HEK293 (cell line): ENCODE data around the gene ISOC2.

Experiments used
- CTCF ChIA-PET: fragments of 350-600 bp; formaldehyde crosslinking; extraction: SDS; loops from one replicate; lab custom pipeline; 2021; ENCODE audit warnings: antibody characterized with exemption; lab: Yijun Ruan, JAX
- POLR2A ChIA-PET: fragments of 300-600 bp; formaldehyde crosslinking; extraction: SDS; loops from one replicate; lab custom pipeline; 2020; ENCODE audit warnings: antibody characterized with exemption, inconsistent platforms; lab: Yijun Ruan, JAX
- H3K27ac ChIP-seq: fragments of 200-500 bp; sonication (Bioruptor generic); 2 replicates; pipeline ENCODE4 v1.5.1; 2014; ENCODE audit warnings: low read depth, low read length, control low read depth, inconsistent platforms; ENCODE audit errors: extremely low read depth
- H3K36me3 ChIP-seq, 2 experiments: fragments of 200-500 bp in 1 of 2; sonication (Bioruptor generic) in 1 of 2; 1 replicate in 1 of 2; 2 replicates in 1 of 2; pipeline ENCODE4 v1.5.1; 2014 to 2017; ENCODE audit warnings: inconsistent platforms in 2 of 2, low read length in 2 of 2; ENCODE audit not compliant: control insufficient read depth in 2 of 2, insufficient read depth in 1 of 2
- H3K4me1 ChIP-seq: fragments of 200-500 bp; sonication (Bioruptor generic); 2 replicates; pipeline ENCODE4 v1.5.1; 2014; ENCODE audit warnings: mild to moderate bottlenecking, low read length, inconsistent platforms; ENCODE audit not compliant: control insufficient read depth, insufficient read depth
- H3K4me3 ChIP-seq: 2 replicates; pipeline ENCODE4 v1.5.1; 2011; ENCODE audit warnings: low read depth, mild to moderate bottlenecking, control low read depth, low read length, moderate library complexity
- H3K9me3 ChIP-seq: fragments of 200-500 bp; sonication (Bioruptor generic); 2 replicates; pipeline ENCODE4 v1.5.1; 2014; ENCODE audit warnings: low read depth, low read length, inconsistent platforms; ENCODE audit not compliant: control insufficient read depth, insufficient read depth
- BCL11A ChIP-seq: fragments of 450-650 bp; formaldehyde crosslinking; IDR thresholded peaks from 2 replicates; pipeline ENCODE4 v1.5.1; 2016; ENCODE audit warnings: low read depth, missing biosample characterization, missing genetic modification characterization
- TCF7L2 ChIP-seq: IDR thresholded peaks from 2 replicates; pipeline ENCODE4 v1.6.1; 2011; ENCODE audit warnings: low read depth, mild to moderate bottlenecking, inconsistent platforms, low read length, moderate library complexity, borderline replicate concordance
- ZBTB6 ChIP-seq: fragments of 450-650 bp; formaldehyde crosslinking; IDR thresholded peaks from 2 replicates; pipeline ENCODE4 v1.5.1; 2017; ENCODE audit warnings: missing biosample characterization, missing genetic modification characterization
- ZFHX2 ChIP-seq: fragments of 450-650 bp; formaldehyde crosslinking; conservative IDR thresholded peaks from 2 replicates; pipeline ENCODE4 v1.5.1; 2016; ENCODE audit warnings: missing biosample characterization, missing genetic modification characterization
- ZNF114 ChIP-seq: fragments of 450-650 bp; formaldehyde crosslinking; IDR thresholded peaks from 2 replicates; pipeline ENCODE4 v1.5.0; 2017; ENCODE audit warnings: missing biosample characterization, missing genetic modification characterization
- ZNF148 ChIP-seq: fragments of 450-650 bp; formaldehyde crosslinking; IDR thresholded peaks from 2 replicates; pipeline ENCODE4 v1.5.0; 2017; ENCODE audit warnings: missing biosample characterization, missing genetic modification characterization, borderline replicate concordance
- ZNF26 ChIP-seq: fragments of 450-650 bp; formaldehyde crosslinking; IDR thresholded peaks from 2 replicates; pipeline ENCODE4 v1.5.1; 2016; ENCODE audit warnings: missing biosample characterization, missing genetic modification characterization
- ZNF280D ChIP-seq: fragments of 450-650 bp; formaldehyde crosslinking; IDR thresholded peaks from 2 replicates; pipeline ENCODE4 v1.5.1; 2016; ENCODE audit warnings: missing biosample characterization, missing genetic modification characterization
- ZNF292 ChIP-seq: fragments of 450-650 bp; formaldehyde crosslinking; IDR thresholded peaks from 2 replicates; pipeline ENCODE4 v1.5.1; 2016; ENCODE audit warnings: low read depth, missing biosample characterization, missing genetic modification characterization, borderline replicate concordance
- ZNF521 ChIP-seq: fragments of 450-650 bp; formaldehyde crosslinking; IDR thresholded peaks from 2 replicates; pipeline ENCODE4 v1.5.1; 2017; ENCODE audit warnings: missing biosample characterization, mild to moderate bottlenecking, missing genetic modification characterization
- ZNF629 ChIP-seq: fragments of 450-650 bp; formaldehyde crosslinking; IDR thresholded peaks from 2 replicates; pipeline ENCODE4 v1.5.1; 2017; ENCODE audit warnings: missing biosample characterization, missing genetic modification characterization
- ZNF664 ChIP-seq: fragments of 450-650 bp; formaldehyde crosslinking; IDR thresholded peaks from 2 replicates; pipeline ENCODE4 v1.5.1; 2016; ENCODE audit warnings: missing biosample characterization, missing genetic modification characterization
- ZNF707 ChIP-seq: fragments of 450-650 bp; formaldehyde crosslinking; IDR thresholded peaks from 2 replicates; pipeline ENCODE4 v1.5.1; 2016; ENCODE audit warnings: missing biosample characterization, missing genetic modification characterization
- ZSCAN18 ChIP-seq: fragments of 450-650 bp; formaldehyde crosslinking; IDR thresholded peaks from 2 replicates; pipeline ENCODE4 v1.5.1; 2016; ENCODE audit warnings: missing biosample characterization, missing genetic modification characterization

Gene ISOC2

GRCh38 chr19:55434356-55434919 lies 27.0 kb downstream of the ISOC2 start (continued):
- TF ChIP-seq ZNF292 (tag by site-specific recombination) (no peak), ZNF664 (no peak), ZNF114 (0 out of 2 replicates have a peak, but pooled peaks have one; percentile 44), ZSCAN18 (tag by site-specific recombination) (no peak), ZNF148 (tag by site-specific recombination) (no peak), TCF7L2 (no peak), BCL11A (no peak), ZNF280D (no peak), ZNF521 (tag by site-specific recombination) (no peak; the same call in 1 of the 2 replicates), ZFHX2 (tag by site-specific recombination) (peak; percentile 36; the same call in 1 of the 2 replicates), ZNF26 (tag by site-specific recombination) (no peak), ZNF629 (tag by site-specific recombination) (no peak)

GRCh38 chr19:55433292-55433691 lies 28.1 kb downstream of the ISOC2 start:
- Histone ChIP-seq H3K27ac (no peak overlapping the region), H3K4me3 (no peak overlapping the region), H3K9me3 (no peaks in the 10 kb centered on the region), H3K4me1 (no peaks in the 10 kb centered on the region; the same call in 1 of the 2 replicates), H3K36me3 (no peaks in the 10 kb centered on the region)
- POLR2A ChIA-PET = no interaction called here
- TF ChIP-seq ZNF292 (tag by site-specific recombination) = no peak
- no peak for TF ChIP-seq ZBTB6 (tag by site-specific recombination)
- TF ChIP-seq ZNF707 = no peak
- CTCF ChIA-PET = no interaction called here
